Measurements from ENCODE around the gene HSPA1L.

Gene HSPA1L

GRCh38 chr6:31784098-31784925 lies 30.8 kb downstream of the HSPA1L start:
- no peak for DNase-seq (ENCODE audit: low read depth in 1 of 2, low spot score in 1 of 2)

GRCh38 chr6:31782126-31782855 lies 32.8 kb downstream of the HSPA1L start:
- no peak for DNase-seq (ENCODE audit: low read depth in 1 of 2, low spot score in 1 of 2)

- DNase-seq (ENCODE audit: low read depth in 1 of 2, low spot score in 1 of 2) = no peak
Measured at GRCh38 chr6:31781244-31782125, 33.6 kb downstream of the HSPA1L start.

GRCh38 chr6:31780507-31781243 lies 34.4 kb downstream of the HSPA1L start:
- DNase-seq (ENCODE audit: low read depth in 1 of 2, low spot score in 1 of 2) = no peak

- DNase-seq (ENCODE audit: low read depth in 1 of 2, low spot score in 1 of 2) = no peak
Measured at GRCh38 chr6:31779908-31780307, 35.2 kb downstream of the HSPA1L start.

- DNase-seq (ENCODE audit: low read depth in 1 of 2, low spot score in 1 of 2) = no peak
Measured at GRCh38 chr6:31778999-31779885, 35.8 kb downstream of the HSPA1L start.

GRCh38 chr6:31778193-31778592 lies 36.9 kb downstream of the HSPA1L start:
- no peak for DNase-seq (ENCODE audit: low read depth in 1 of 2, low spot score in 1 of 2)

- DNase-seq (ENCODE audit: low read depth in 1 of 2, low spot score in 1 of 2) = no peak
Measured at GRCh38 chr6:31777667-31778050, 37.4 kb downstream of the HSPA1L start.

- DNase-seq (ENCODE audit: low read depth in 1 of 2, low spot score in 1 of 2) = peak; percentile 35 to 70
Measured at GRCh38 chr6:31776989-31777666, 38.0 kb downstream of the HSPA1L start, which contains the start of gene VWA7. Gene VWA7 (minus strand): TSS chr6:31777328. CDS start chr6:31776779, 549 bp downstream.

- DNase-seq (ENCODE audit: low read depth in 1 of 2, low spot score in 1 of 2) = no peak
Measured at GRCh38 chr6:31776485-31776988, 38.5 kb downstream of the HSPA1L start.

GRCh38 chr6:31775633-31776484 lies 39.2 kb downstream of the HSPA1L start:
- DNase-seq (ENCODE audit: low read depth in 1 of 2, low spot score in 1 of 2) = no peak

GRCh38 chr6:31775184-31775583 lies 39.9 kb downstream of the HSPA1L start:
- DNase-seq (ENCODE audit: low read depth in 1 of 2, low spot score in 1 of 2) = no peak

- no peak for DNase-seq (ENCODE audit: low read depth in 1 of 2, low spot score in 1 of 2)
Measured at GRCh38 chr6:31771992-31772358, 43.1 kb downstream of the HSPA1L start.

GRCh38 chr6:31770860-31771259 lies 44.2 kb downstream of the HSPA1L start:
- no peak for DNase-seq (ENCODE audit: low read depth in 1 of 2, low spot score in 1 of 2)

GRCh38 chr6:31769684-31770371 lies 45.3 kb downstream of the HSPA1L start:
- peak; percentile 62 to 65 for DNase-seq (ENCODE audit: low read depth in 1 of 2, low spot score in 1 of 2)

GRCh38 chr6:31768363-31769257 lies 46.5 kb downstream of the HSPA1L start:
- no peak for DNase-seq (ENCODE audit: low read depth in 1 of 2, low spot score in 1 of 2)

Data from stimulated activated CD4-positive, alpha-beta T cell treated with anti-CD3 and anti-CD28 coated beads, Interleukin-15, amount 100 ng/mL, for 1 hour (primary cell).